NB4 (cell line): ENCODE measurements around the gene FTSJ1.

Experiments
- DNase-seq: peaks from one replicate; pipeline ENCODE4 v3.0.0; 2010; ENCODE audit warnings: low read depth
- H3K4me3 ChIP-seq: one replicate; pipeline ENCODE4 v1.5.1; 2011; ENCODE audit warnings: mild to moderate bottlenecking, low read depth, low read length, moderate library complexity
- CTCF ChIP-seq: IDR thresholded peaks from one replicate; pipeline ENCODE4 v1.5.1; 2012; ENCODE audit warnings: low read depth, low read length
- MAX ChIP-seq: IDR thresholded peaks from 2 replicates; pipeline ENCODE4 v1.6.1; 2011; ENCODE audit warnings: low read depth, low read length
- MYC ChIP-seq: IDR thresholded peaks from 2 replicates; pipeline ENCODE4 v1.6.1; 2011; ENCODE audit warnings: low read depth, low read length
- POLR2A ChIP-seq: IDR thresholded peaks from 2 replicates; pipeline ENCODE4 v1.6.1; 2011; ENCODE audit warnings: mild to moderate bottlenecking; ENCODE audit not compliant: insufficient read length; ENCODE audit errors: extremely low read depth

FTSJ1 gene

GRCh38 chrX:48456628-48457331 lies 19.2 kb upstream of the FTSJ1 start:
- H3K4me3 ChIP-seq, result no peak overlapping the region
- TF ChIP-seq POLR2A (no peak), MAX (no peak), MYC (no peak), CTCF (no peak)
- DNase-seq, result no peak

GRCh38 chrX:48458711-48459110 lies 17.3 kb upstream of the FTSJ1 start:
- no peak for TF ChIP-seq CTCF
- TF ChIP-seq POLR2A, result no peak
- TF ChIP-seq MAX, result no peak
- TF ChIP-seq MYC, result no peak
- no peak overlapping the region for H3K4me3 ChIP-seq
- DNase-seq, result no peak

- DNase-seq, result no peak
- TF ChIP-seq POLR2A, result no peak
- TF ChIP-seq MAX, result no peak
- TF ChIP-seq MYC, result no peak
- TF ChIP-seq CTCF, result no peak
- H3K4me3 ChIP-seq, result no peak overlapping the region
Measured at GRCh38 chrX:48459483-48459882, 16.5 kb upstream of the FTSJ1 start.

- DNase-seq, result no peak
- H3K4me3 ChIP-seq, result no peak overlapping the region
- TF ChIP-seq CTCF (no peak), MYC (no peak), POLR2A (no peak), MAX (no peak)
Measured at GRCh38 chrX:48460031-48460430, 16.0 kb upstream of the FTSJ1 start.

- DNase-seq, result no peak
Measured at GRCh38 chrX:48460606-48461005, 15.4 kb upstream of the FTSJ1 start.

More at GRCh38 chrX:48460606-48461005, 15.4 kb upstream of the FTSJ1 start:
- TF ChIP-seq POLR2A, result no peak
- TF ChIP-seq CTCF, result no peak
- TF ChIP-seq MYC, result no peak
- TF ChIP-seq MAX, result no peak
- H3K4me3 ChIP-seq, result no peak overlapping the region
